DND-41 (cell line): ENCODE measurements around the gene MDP1.

Experiments used
- ATAC-seq: fragments of 200-7000 bp; cut with Tn5 transposase; 3 replicates; pipeline ENCODE4 v1.9.1; 2021; ENCODE audit warnings: low read depth; ENCODE audit not compliant: insufficient read depth
- DNase-seq: peaks from one replicate; pipeline ENCODE4 v3.0.0-alpha.2; 2020
- H2AFZ ChIP-seq: 2 replicates; pipeline ENCODE4 v1.6.0; 2012; ENCODE audit warnings: low read depth, low read length
- H3K27ac ChIP-seq: 2 replicates; pipeline ENCODE4 v1.5.1; 2012; ENCODE audit warnings: low read length, inconsistent platforms
- H3K27me3 ChIP-seq: fragments of 200-600 bp; sonication (generic); 2 replicates; pipeline ENCODE4 v1.6.0; 2012; ENCODE audit warnings: low read length, mild to moderate bottlenecking, inconsistent platforms; ENCODE audit not compliant: insufficient read depth, poor library complexity
- H3K36me3 ChIP-seq: 2 replicates; pipeline ENCODE4 v1.5.1; 2012; ENCODE audit warnings: low read length, inconsistent platforms; ENCODE audit not compliant: insufficient read depth
- H3K4me1 ChIP-seq: 2 replicates; pipeline ENCODE4 v1.5.1; 2012; ENCODE audit warnings: mild to moderate bottlenecking, low read length; ENCODE audit not compliant: insufficient read depth
- H3K4me2 ChIP-seq: 2 replicates; pipeline ENCODE4 v1.6.0; 2012; ENCODE audit warnings: mild to moderate bottlenecking, moderate library complexity, low read length, inconsistent platforms; ENCODE audit not compliant: insufficient read depth
- H3K4me3 ChIP-seq, 2 experiments: fragments of 200-600 bp in 1 of 2; shearing (Covaris generic) in 1 of 2; 2 replicates each; pipeline ENCODE4 v1.5.1; 2012 to 2016; ENCODE audit warnings: inconsistent platforms in 2 of 2, low read length in 2 of 2, mild to moderate bottlenecking in 2 of 2, low read depth in 1 of 2, moderate library complexity in 1 of 2
- H3K79me2 ChIP-seq: 2 replicates; pipeline ENCODE4 v1.6.0; 2012; ENCODE audit warnings: low read length, inconsistent platforms; ENCODE audit not compliant: insufficient read depth
- H3K9ac ChIP-seq: 2 replicates; pipeline ENCODE4 v1.6.0; 2012; ENCODE audit warnings: low read depth, mild to moderate bottlenecking, inconsistent platforms, low read length, moderate library complexity
- H3K9me3 ChIP-seq: 2 replicates; pipeline ENCODE4 v1.5.1; 2012; ENCODE audit warnings: low read length, moderate library complexity, mild to moderate bottlenecking, inconsistent platforms; ENCODE audit not compliant: insufficient read depth, severe bottlenecking
- H4K20me1 ChIP-seq: 2 replicates; pipeline ENCODE4 v1.6.0; 2012; ENCODE audit warnings: low read length; ENCODE audit not compliant: insufficient read depth
- CTCF ChIP-seq: IDR thresholded peaks from 2 replicates; pipeline ENCODE4 v1.5.1; 2012; ENCODE audit warnings: borderline replicate concordance, low read length, moderate library complexity, mild to moderate bottlenecking; ENCODE audit not compliant: poor library complexity, severe bottlenecking; ENCODE audit errors: extremely low read depth
- EZH2 ChIP-seq: IDR thresholded peaks from 3 replicates; pipeline ENCODE4 v1.6.1; 2012; ENCODE audit warnings: borderline replicate concordance, low read depth, mild to moderate bottlenecking, moderate library complexity, low read length, inconsistent platforms; ENCODE audit not compliant: severe bottlenecking

The MDP1 gene

DNA sequence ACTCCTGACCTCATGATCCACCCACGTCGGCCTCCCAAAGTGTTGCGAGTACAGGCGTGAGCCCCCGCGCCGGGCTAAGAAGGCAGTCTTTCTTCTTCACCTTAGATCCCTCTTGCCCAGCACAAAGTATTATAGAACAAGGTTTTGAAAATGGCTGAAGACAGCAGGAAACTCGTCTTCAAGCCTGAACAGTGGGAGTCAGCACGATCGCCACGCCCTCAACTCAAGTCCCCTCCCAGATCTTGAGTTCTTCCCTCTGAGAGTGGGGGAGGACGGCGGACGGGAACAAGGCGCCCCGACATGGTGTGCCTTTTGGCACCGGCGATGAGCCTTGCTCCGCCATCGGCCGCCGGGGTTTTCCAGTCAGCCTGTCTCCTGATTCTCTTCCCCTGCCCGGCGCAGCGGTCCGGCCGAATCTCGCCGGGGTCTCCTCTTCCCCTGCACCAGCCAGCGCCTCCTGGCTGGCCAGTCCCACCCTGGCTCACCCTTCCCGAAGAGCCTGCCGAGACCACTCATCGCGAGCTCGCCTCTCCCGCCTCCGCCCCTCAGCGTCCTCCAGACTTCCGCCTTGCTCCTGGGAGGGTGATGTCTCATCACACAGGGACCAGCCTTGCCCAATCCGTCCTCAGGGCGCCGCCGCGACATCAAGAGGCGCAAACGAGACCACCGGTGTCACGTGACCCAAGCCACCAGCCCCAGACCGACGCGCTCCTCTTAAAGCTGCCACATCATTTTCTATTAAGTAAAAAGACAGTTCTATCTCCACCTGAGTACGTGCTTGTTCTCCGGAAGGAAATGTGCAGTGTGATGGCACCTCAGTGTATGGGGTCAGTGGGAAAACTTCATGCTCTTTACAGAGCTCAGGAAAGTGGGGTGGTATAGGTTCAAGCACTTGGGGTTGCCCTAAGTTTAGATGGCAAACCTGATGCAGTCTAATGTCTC, 2.7 kb downstream of the MDP1 start, which contains the start of gene CHMP4A:
CHMP4A (minus strand) TSS at position 565 of the 942 bp plus-strand sequence; CDS start at position 516, 49 bp downstream.
- DNase-seq (peak; percentile 98), ATAC-seq (peak; percentile 84)
- peak within 1 kb of the TSS; percentile 61 to 89 for H3K4me3 ChIP-seq
- H2AFZ ChIP-seq: peak within 1 kb of the TSS; percentile 90
- H3K36me3 ChIP-seq: peaks cover 40% of the 10 kb centered on the region
- TF ChIP-seq CTCF (peak; percentile 17), EZH2 (no peak)
- peak within 1 kb of the TSS; percentile 88 for H3K27ac ChIP-seq
- H3K27me3 ChIP-seq: no peaks in the 10 kb centered on the region
- H3K9ac ChIP-seq: peak within 1 kb of the TSS; percentile 84
- H3K4me1 ChIP-seq: peaks cover 47% of the 10 kb centered on the region
- peaks cover 46% of the 10 kb centered on the region for H3K79me2 ChIP-seq
- H3K4me2 ChIP-seq: peak within 1 kb of the TSS; percentile 92
- H3K9me3 ChIP-seq: no peaks in the 10 kb centered on the region
- no peaks in the 10 kb centered on the region for H4K20me1 ChIP-seq

GRCh38 chr14:24211311-24211710, 4.6 kb downstream of the MDP1 start:
- Histone ChIP-seq H3K36me3 (peaks cover 50% of the 10 kb centered on the region), H3K9me3 (no peaks in the 10 kb centered on the region), H3K9ac (no peak overlapping the region), H3K27me3 (no peaks in the 10 kb centered on the region), H3K79me2 (peaks cover 43% of the 10 kb centered on the region), H3K4me1 (peaks cover 39% of the 10 kb centered on the region), H4K20me1 (no peaks in the 10 kb centered on the region), H3K27ac (no peak overlapping the region), H3K4me3 (no peak overlapping the region), H2AFZ (no peak overlapping the region), H3K4me2 (peak overlapping the region; percentile 92)
- DNase-seq (no peak), ATAC-seq (no peak)
- TF ChIP-seq CTCF (no peak), EZH2 (no peak)

GRCh38 chr14:24207625-24208024, 8.2 kb downstream of the MDP1 start:
- Histone ChIP-seq H3K27ac (no peak overlapping the region), H3K4me3 (no peak overlapping the region), H3K9me3 (peaks cover 3% of the 10 kb centered on the region), H3K79me2 (peaks cover 22% of the 10 kb centered on the region), H3K27me3 (no peaks in the 10 kb centered on the region), H4K20me1 (no peaks in the 10 kb centered on the region), H3K4me1 (peaks cover 14% of the 10 kb centered on the region), H2AFZ (no peak overlapping the region), H3K9ac (no peak overlapping the region), H3K4me2 (no peak overlapping the region), H3K36me3 (peaks cover 78% of the 10 kb centered on the region)
- TF ChIP-seq CTCF (no peak), EZH2 (no peak)
- no peak for ATAC-seq
- no peak for DNase-seq
